Mesendoderm (in vitro differentiated cells): ENCODE measurements around the gene WWTR1.
A peak's percentile ranks its signal among the peaks of the same experiment; 100 is the strongest.

Experiments
- DNase-seq: peaks from one replicate; pipeline ENCODE4 v3.0.0; 2013
- H2AK5ac ChIP-seq: 2 replicates; pipeline ENCODE4 v1.6.1; 2013; ENCODE audit warnings: low read length, inconsistent platforms
- H2BK120ac ChIP-seq: 2 replicates; pipeline ENCODE4 v1.6.1; 2013; ENCODE audit warnings: low read depth, mild to moderate bottlenecking, low read length, moderate library complexity, mixed read lengths
- H2BK15ac ChIP-seq: replicated peaks from 2 replicates; pipeline ENCODE4 v1.6.1; 2013; ENCODE audit warnings: low read depth, mild to moderate bottlenecking, moderate library complexity
- H2BK5ac ChIP-seq: 2 replicates; pipeline ENCODE4 v1.6.1; 2013; ENCODE audit warnings: low read length, inconsistent platforms
- H3K18ac ChIP-seq: 2 replicates; pipeline ENCODE4 v1.6.1; 2013; ENCODE audit warnings: mild to moderate bottlenecking, low read length, mixed read lengths
- H3K23ac ChIP-seq: one replicate; pipeline ENCODE4 v1.6.1; 2013; ENCODE audit warnings: low read length
- H3K27ac ChIP-seq: 2 replicates; pipeline ENCODE4 v1.5.1; 2013; ENCODE audit warnings: low read depth, mild to moderate bottlenecking, inconsistent platforms, low read length, moderate library complexity
- H3K27me3 ChIP-seq: 2 replicates; pipeline ENCODE4 v1.6.1; 2013; ENCODE audit warnings: low read length, control low read depth, mild to moderate bottlenecking, inconsistent platforms; ENCODE audit not compliant: insufficient read depth, poor library complexity
- H3K36me3 ChIP-seq: 2 replicates; pipeline ENCODE4 v1.6.1; 2013; ENCODE audit warnings: low read length, inconsistent platforms; ENCODE audit not compliant: control insufficient read depth, insufficient read depth
- H3K4ac ChIP-seq: one replicate; pipeline ENCODE4 v1.6.1; 2013; ENCODE audit warnings: low read depth, mild to moderate bottlenecking, low read length, moderate library complexity
- H3K4me1 ChIP-seq: 2 replicates; pipeline ENCODE4 v1.6.1; 2013; ENCODE audit warnings: low read depth, low read length, inconsistent platforms; ENCODE audit not compliant: control insufficient read depth
- H3K4me2 ChIP-seq: 2 replicates; pipeline ENCODE4 v1.6.1; 2013; ENCODE audit warnings: low read length
- H3K4me3 ChIP-seq: 2 replicates; pipeline ENCODE4 v1.5.1; 2013; ENCODE audit warnings: mild to moderate bottlenecking, low read length
- H3K56ac ChIP-seq: one replicate; pipeline ENCODE4 v1.6.1; 2013; ENCODE audit warnings: low read length
- H3K79me1 ChIP-seq: 2 replicates; pipeline ENCODE4 v1.6.1; 2013; ENCODE audit warnings: low read length, inconsistent platforms
- H3K79me2 ChIP-seq: 2 replicates; pipeline ENCODE4 v1.6.1; 2013; ENCODE audit warnings: mild to moderate bottlenecking, low read length; ENCODE audit not compliant: control insufficient read depth, insufficient read depth
- H3K9ac ChIP-seq: 2 replicates; pipeline ENCODE4 v1.6.1; 2013; ENCODE audit warnings: low read length, inconsistent platforms
- H4K5ac ChIP-seq: one replicate; pipeline ENCODE4 v1.6.1; 2013; ENCODE audit warnings: low read length
- H4K8ac ChIP-seq: one replicate; pipeline ENCODE4 v1.6.1; 2013; ENCODE audit warnings: low read depth, mild to moderate bottlenecking, control low read depth, low read length, moderate library complexity
- WGBS: extraction: QIAGEN DNeasy Blood & Tissue Kit; methylation state at CpG from one replicate; pipeline ENCODE4 v1.1.7; 2013; ENCODE audit warnings: low lambda C conversion rate, missing lambda C conversion rate; ENCODE audit not compliant: insufficient coverage; ENCODE audit errors: extremely low coverage; 5-methylcytosine and 5-hydroxymethylcytosine counted together

The WWTR1 gene

GRCh38 chr3:149587383-149587782 is 70.4 kb downstream of the WWTR1 start:
- Histone ChIP-seq H3K23ac (no peak overlapping the region), H3K79me2 (peaks cover 4% of the 10 kb centered on the region), H2BK15ac (no peak overlapping the region), H3K4me3 (no peak overlapping the region), H3K18ac (no peak overlapping the region), H4K8ac (no peak overlapping the region), H4K5ac (no peak overlapping the region), H3K4me1 (peaks cover 5% of the 10 kb centered on the region), H3K36me3 (no peaks in the 10 kb centered on the region), H3K4ac (no peak overlapping the region), H3K79me1 (peaks cover 9% of the 10 kb centered on the region), H2AK5ac (no peak overlapping the region), H2BK120ac (no peak overlapping the region), H2BK5ac (no peak overlapping the region), H3K56ac (no peak overlapping the region), H3K4me2 (no peak overlapping the region), H3K9ac (no peak overlapping the region), H3K27ac (no peak overlapping the region), H3K27me3 (no peaks in the 10 kb centered on the region)
- DNase-seq: no peak
- WGBS: no CpG with 5 or more reads among the region's 5 CpGs

GRCh38 chr3:149586871-149587270 is 71.0 kb downstream of the WWTR1 start:
- Histone ChIP-seq H3K79me2 (peaks cover 4% of the 10 kb centered on the region), H3K4ac (no peak overlapping the region), H3K27ac (no peak overlapping the region), H3K27me3 (no peaks in the 10 kb centered on the region), H4K5ac (no peak overlapping the region), H4K8ac (peak overlapping the region; percentile 56), H3K4me3 (no peak overlapping the region), H3K79me1 (peaks cover 9% of the 10 kb centered on the region), H3K23ac (no peak overlapping the region), H3K9ac (no peak overlapping the region), H3K56ac (no peak overlapping the region), H3K4me2 (no peak overlapping the region), H3K36me3 (no peaks in the 10 kb centered on the region), H3K18ac (no peak overlapping the region), H2BK120ac (no peak overlapping the region), H3K4me1 (peaks cover 5% of the 10 kb centered on the region), H2BK15ac (no peak overlapping the region), H2AK5ac (no peak overlapping the region), H2BK5ac (no peak overlapping the region)
- no peak for DNase-seq
- no CpG with 5 or more reads among the region's 1 CpG for WGBS

- no peaks in the 10 kb centered on the region for H3K36me3 ChIP-seq
- H3K4me1 ChIP-seq: peaks cover 3% of the 10 kb centered on the region
- H3K4ac ChIP-seq: no peak overlapping the region
- H4K5ac ChIP-seq: no peak overlapping the region
- H3K79me2 ChIP-seq: peaks cover 4% of the 10 kb centered on the region
- H3K9ac ChIP-seq: no peak overlapping the region
- peaks cover 11% of the 10 kb centered on the region for H3K79me1 ChIP-seq
- H3K27me3 ChIP-seq: no peaks in the 10 kb centered on the region
- H3K18ac ChIP-seq: no peak overlapping the region
- H3K23ac ChIP-seq: no peak overlapping the region
- no peak overlapping the region for H3K4me3 ChIP-seq
- H2BK5ac ChIP-seq: no peak overlapping the region
- no peak overlapping the region for H3K56ac ChIP-seq
- no peak overlapping the region for H2AK5ac ChIP-seq
- H2BK15ac ChIP-seq: no peak overlapping the region
- no peak for DNase-seq
- H4K8ac ChIP-seq: no peak overlapping the region
- H2BK120ac ChIP-seq: no peak overlapping the region
- no peak overlapping the region for H3K4me2 ChIP-seq
- no peak overlapping the region for H3K27ac ChIP-seq
- WGBS: no CpG with 5 or more reads among the region's 2 CpGs
Measured at GRCh38 chr3:149585401-149585726, 72.5 kb downstream of the WWTR1 start.

DNA sequence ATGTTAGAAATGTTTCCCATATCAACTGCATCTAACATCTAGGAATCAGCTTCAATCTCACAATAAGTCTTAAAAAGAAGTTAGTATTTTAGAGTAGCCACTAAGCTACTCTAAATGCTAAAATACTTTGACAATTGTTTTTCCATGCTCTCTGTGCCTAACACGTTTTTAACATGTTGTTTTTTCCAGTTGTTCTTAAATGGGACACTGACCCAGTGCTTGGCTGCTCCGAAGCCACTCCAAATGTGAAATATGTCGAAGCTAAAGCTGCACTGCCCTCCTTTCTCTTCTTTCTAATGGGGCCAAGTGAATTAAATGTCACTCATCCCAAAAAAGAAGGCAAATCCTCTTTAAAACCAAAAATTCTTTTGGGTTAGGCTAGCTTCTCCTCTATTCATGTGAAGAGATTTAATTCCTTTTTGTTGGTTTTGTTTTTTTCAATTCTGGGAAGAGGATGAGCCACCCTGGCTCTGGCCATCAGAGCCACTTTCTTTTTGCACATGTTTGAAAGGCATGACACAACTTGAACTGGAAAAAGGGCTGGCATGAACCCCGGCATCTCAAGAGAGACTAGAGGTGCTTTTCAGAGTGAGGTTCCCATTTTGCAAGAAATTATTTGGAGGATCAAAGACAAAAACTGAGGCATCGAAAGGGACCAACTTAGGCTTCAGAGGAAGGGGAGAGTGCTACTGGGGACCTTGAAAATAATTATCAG is 73.7 kb downstream of the WWTR1 start:
- Histone ChIP-seq H2BK120ac (no peak overlapping the region), H3K79me1 (peaks cover 14% of the 10 kb centered on the region), H3K4me2 (no peak overlapping the region), H4K8ac (no peak overlapping the region), H3K23ac (no peak overlapping the region), H3K4ac (no peak overlapping the region), H3K36me3 (no peaks in the 10 kb centered on the region), H3K27ac (no peak overlapping the region), H3K27me3 (no peaks in the 10 kb centered on the region), H3K18ac (no peak overlapping the region), H3K56ac (no peak overlapping the region), H4K5ac (no peak overlapping the region), H2AK5ac (no peak overlapping the region), H2BK15ac (no peak overlapping the region), H3K9ac (no peak overlapping the region), H3K4me1 (peaks cover 3% of the 10 kb centered on the region), H3K4me3 (no peak overlapping the region), H2BK5ac (no peak overlapping the region), H3K79me2 (peaks cover 6% of the 10 kb centered on the region)
- WGBS: no CpG with 5 or more reads among the region's 5 CpGs
- DNase-seq: no peak

- no CpG with 5 or more reads among the region's 7 CpGs for WGBS
- no peak for DNase-seq
- H3K4me3 ChIP-seq: no peak overlapping the region
- H2AK5ac ChIP-seq: no peak overlapping the region
- H3K36me3 ChIP-seq: no peaks in the 10 kb centered on the region
- H3K56ac ChIP-seq: no peak overlapping the region
- H2BK120ac ChIP-seq: no peak overlapping the region
- no peak overlapping the region for H2BK15ac ChIP-seq
- H3K9ac ChIP-seq: no peak overlapping the region
- no peaks in the 10 kb centered on the region for H3K27me3 ChIP-seq
- no peak overlapping the region for H2BK5ac ChIP-seq
- no peak overlapping the region for H3K18ac ChIP-seq
- peaks cover 4% of the 10 kb centered on the region for H3K79me2 ChIP-seq
- H3K79me1 ChIP-seq: peaks cover 10% of the 10 kb centered on the region
- H3K23ac ChIP-seq: no peak overlapping the region
- H3K27ac ChIP-seq: no peak overlapping the region
- H3K4me1 ChIP-seq: peaks cover 12% of the 10 kb centered on the region
- no peak overlapping the region for H3K4ac ChIP-seq
- no peak overlapping the region for H4K5ac ChIP-seq
- H4K8ac ChIP-seq: no peak overlapping the region
- no peak overlapping the region for H3K4me2 ChIP-seq
Measured at GRCh38 chr3:149582395-149582794, 75.4 kb downstream of the WWTR1 start.
